B cell (primary cell): Measurements from ENCODE around the gene FOXI1.

Source experiments
- CTCF ChIP-seq: fragments of 200-600 bp; IDR thresholded peaks from one replicate; pipeline ENCODE4 v1.8.0; 2022; ENCODE audit warnings: antibody characterized with exemption, mild to moderate bottlenecking
- EZH2 ChIP-seq: IDR thresholded peaks from 2 replicates; pipeline ENCODE4 v1.6.1; 2012; ENCODE audit warnings: borderline replicate concordance, low read depth, mild to moderate bottlenecking, moderate library complexity, low read length; ENCODE audit not compliant: insufficient read depth, poor library complexity, severe bottlenecking

- TF ChIP-seq CTCF, result no peak
- no peak for TF ChIP-seq EZH2
These were observed 30.0 kb upstream of the FOXI1 start for GRCh38 chr5:170075696-170076095.
